Astrocyte (in vitro differentiated cells and primary cell): Measurements from ENCODE around the gene SEC62.
"Not testable (repeated sequence)": the region's sequence is repeated elsewhere in the genome, so short reads cannot be mapped to it uniquely, and the experiment has no call there.

Experiments
- CTCF ChIP-seq: IDR thresholded peaks from 2 replicates; pipeline ENCODE4 v1.5.1; 2011; ENCODE audit warnings: low read depth, mild to moderate bottlenecking, inconsistent platforms, low read length, moderate library complexity; ENCODE audit not compliant: insufficient read depth
- EZH2 ChIP-seq: IDR thresholded peaks from 2 replicates; pipeline ENCODE4 v1.6.1; 2012; ENCODE audit warnings: mild to moderate bottlenecking, low read length, inconsistent platforms; ENCODE audit not compliant: insufficient read depth

- TF ChIP-seq CTCF, EZH2: not testable (repeated sequence)
These were observed 52.7 kb downstream of the SEC62 start for GRCh38 chr3:170019306-170019705.
